SK-N-SH treated with all-trans-retinoic acid at 6 μM for 48 hours (cell line): ENCODE results near the gene INS.

Experiments
- ATAC-seq: fragments of 200-7000 bp; cut with Tn5 transposase; 3 replicates; pipeline ENCODE4 v1.9.1; 2020; ENCODE audit warnings: mild to moderate bottlenecking, moderate library complexity
- ARNTL ChIP-seq: fragments of 450-650 bp; formaldehyde crosslinking; IDR thresholded peaks from 2 replicates; pipeline ENCODE4 v1.5.0; 2020; ENCODE audit warnings: low read depth, mild to moderate bottlenecking, moderate library complexity, borderline replicate concordance
- BACH2 ChIP-seq: fragments of 250-450 bp; sonication (Bioruptor Pico); IDR thresholded peaks from 2 replicates; pipeline ENCODE4 v1.9.0; 2021; ENCODE audit warnings: mild to moderate bottlenecking, borderline replicate concordance
- CSDC2 ChIP-seq: fragments of 250-450 bp; sonication (Bioruptor Pico); IDR thresholded peaks from 2 replicates; pipeline ENCODE4 v1.5.0; 2020; ENCODE audit warnings: mild to moderate bottlenecking, moderate library complexity
- ESRRG ChIP-seq: fragments of 250-450 bp; sonication (Bioruptor Pico); IDR thresholded peaks from 2 replicates; pipeline ENCODE4 v1.6.1; 2021; ENCODE audit warnings: mild to moderate bottlenecking
- GLIS3 ChIP-seq: fragments of 250-450 bp; sonication (Bioruptor Pico); IDR thresholded peaks from 2 replicates; pipeline ENCODE4 v1.5.0; 2020; ENCODE audit warnings: mild to moderate bottlenecking, moderate library complexity
- ISL1 ChIP-seq: fragments of 250-450 bp; sonication (Bioruptor Pico); IDR thresholded peaks from 2 replicates; pipeline ENCODE4 v2.1.2; 2022; ENCODE audit warnings: mild to moderate bottlenecking, moderate library complexity
- OSR1 ChIP-seq: fragments of 250-450 bp; sonication (Bioruptor Pico); IDR thresholded peaks from 2 replicates; pipeline ENCODE4 v1.8.0; 2022; ENCODE audit warnings: moderate library complexity, mild to moderate bottlenecking, inconsistent platforms
- PATZ1 ChIP-seq: fragments of 250-450 bp; sonication (Bioruptor Pico); IDR thresholded peaks from 2 replicates; pipeline ENCODE4 v1.8.0; 2020; ENCODE audit warnings: mild to moderate bottlenecking, moderate library complexity, borderline replicate concordance
- PPARA ChIP-seq: fragments of 250-450 bp; sonication (Bioruptor Pico); IDR thresholded peaks from 2 replicates; pipeline ENCODE4 v1.5.0; 2020; ENCODE audit warnings: mild to moderate bottlenecking, borderline replicate concordance
- RARB ChIP-seq: fragments of 250-450 bp; sonication (Bioruptor Pico); IDR thresholded peaks from 2 replicates; pipeline ENCODE4 v1.8.0; 2021; ENCODE audit warnings: mild to moderate bottlenecking, moderate library complexity
- SNAI2 ChIP-seq: fragments of 250-450 bp; sonication (Bioruptor Pico); IDR thresholded peaks from 2 replicates; pipeline ENCODE4 v1.5.0; 2020; ENCODE audit warnings: mild to moderate bottlenecking, moderate library complexity
- TCF4 ChIP-seq: fragments of 250-450 bp; sonication (Bioruptor Pico); IDR thresholded peaks from 2 replicates; pipeline ENCODE4 v1.8.0; 2021; ENCODE audit warnings: mild to moderate bottlenecking, moderate library complexity, borderline replicate concordance
- TOX ChIP-seq: fragments of 250-450 bp; sonication (Bioruptor Pico); IDR thresholded peaks from 2 replicates; pipeline ENCODE4 v1.8.0; 2021; ENCODE audit warnings: mild to moderate bottlenecking, moderate library complexity, borderline replicate concordance
- TSHZ2 ChIP-seq: fragments of 250-450 bp; sonication (Bioruptor Pico); IDR thresholded peaks from 2 replicates; pipeline ENCODE4 v1.5.0; 2020; ENCODE audit warnings: mild to moderate bottlenecking, moderate library complexity
- ZFP3 ChIP-seq: fragments of 250-450 bp; sonication (Bioruptor Pico); IDR thresholded peaks from 2 replicates; pipeline ENCODE4 v1.5.0; 2020; ENCODE audit warnings: mild to moderate bottlenecking, moderate library complexity
- ZFP30 ChIP-seq: fragments of 450-650 bp; formaldehyde crosslinking; IDR thresholded peaks from 2 replicates; pipeline ENCODE4 v1.5.0; 2022; ENCODE audit warnings: mild to moderate bottlenecking, moderate library complexity
- ZNF565 ChIP-seq: fragments of 450-650 bp; formaldehyde crosslinking; conservative IDR thresholded peaks from 2 replicates; pipeline ENCODE4 v1.5.0; 2020; ENCODE audit warnings: low read depth, mild to moderate bottlenecking, moderate library complexity
- ZNF70 ChIP-seq: fragments of 450-650 bp; formaldehyde crosslinking; IDR thresholded peaks from 2 replicates; pipeline ENCODE4 v1.5.0; 2020; ENCODE audit warnings: mild to moderate bottlenecking, moderate library complexity
- ZNF8 ChIP-seq: fragments of 450-650 bp; formaldehyde crosslinking; IDR thresholded peaks from 2 replicates; pipeline ENCODE4 v1.5.0; 2020; ENCODE audit warnings: mild to moderate bottlenecking, moderate library complexity
- TF ChIP-seq, protein P1 (sequence below): fragments of 250-450 bp; sonication (Bioruptor Pico); IDR thresholded peaks from 2 replicates; pipeline ENCODE4 v1.5.1; 2020; ENCODE audit warnings: low read depth, mild to moderate bottlenecking, moderate library complexity
- TF ChIP-seq, protein P2 (sequence below): fragments of 250-450 bp; sonication (Bioruptor Pico); IDR thresholded peaks from 2 replicates; pipeline ENCODE4 v1.5.1; 2021; ENCODE audit warnings: mild to moderate bottlenecking, moderate library complexity

INS gene

DNA sequence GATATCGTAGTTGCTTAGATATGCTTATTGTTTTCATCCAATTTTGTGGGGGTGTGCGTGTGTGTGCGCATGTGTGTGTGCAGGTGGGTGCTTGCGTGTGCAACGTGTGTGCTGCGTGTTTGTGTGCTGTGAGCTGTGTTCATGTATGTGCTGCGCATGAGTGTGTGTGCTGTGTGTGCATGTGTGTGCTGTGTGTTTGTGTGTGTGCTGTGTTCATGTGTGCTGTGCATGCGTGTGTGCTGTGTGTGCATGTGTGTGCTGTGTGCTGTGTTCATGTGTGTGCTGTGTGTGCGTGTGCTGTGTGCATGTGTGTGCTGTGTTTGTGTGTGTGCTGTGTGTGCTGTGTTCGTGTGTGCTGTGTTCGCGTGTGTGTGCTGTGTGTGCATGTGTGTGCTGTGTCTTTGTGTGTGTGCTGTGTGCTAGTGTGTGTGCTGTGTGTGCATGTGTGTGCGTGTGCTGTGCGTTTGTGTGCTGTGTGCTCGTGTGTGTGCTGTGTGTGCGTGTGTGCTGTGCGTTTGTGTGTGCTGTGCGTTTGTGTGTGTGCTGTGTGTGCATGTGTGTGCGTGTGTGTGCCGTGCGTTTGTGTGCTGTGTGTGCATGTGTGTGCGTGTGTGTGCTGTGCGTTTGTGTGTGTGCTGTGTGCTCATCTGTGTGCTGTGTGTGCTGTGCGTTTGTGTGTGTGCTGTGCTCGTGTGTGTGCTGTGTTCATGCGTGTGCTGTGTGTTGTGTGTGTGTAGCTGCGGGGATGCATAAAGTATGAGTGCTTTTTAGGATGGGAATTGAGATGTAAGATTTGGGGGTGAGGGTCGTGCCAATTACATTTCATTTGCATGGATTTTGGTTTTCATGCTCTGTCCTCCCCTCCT is 29.4 kb downstream of the INS start:
- no peak for TF ChIP-seq RARB (CRISPR knock-in tag)
- TF ChIP-seq TSHZ2 (CRISPR knock-in tag): no peak
- no peak for TF ChIP-seq PATZ1
- TF ChIP-seq TOX (CRISPR knock-in tag): no peak
- TF ChIP-seq ZNF70 (CRISPR knock-in tag): no peak
- no peak for TF ChIP-seq ZNF565 (CRISPR knock-in tag)
- no peak for TF ChIP-seq ZNF8 (CRISPR knock-in tag)
- TF ChIP-seq ARNTL (CRISPR knock-in tag): no peak
- TF ChIP-seq PPARA (CRISPR knock-in tag): no peak
- TF ChIP-seq CSDC2: no peak
- no peak for TF ChIP-seq ISL1 (CRISPR knock-in tag)
- no peak for TF ChIP-seq BACH2 (CRISPR knock-in tag)
- TF ChIP-seq ZFP30 (CRISPR knock-in tag): no peak
- no peak for ATAC-seq

DNA sequence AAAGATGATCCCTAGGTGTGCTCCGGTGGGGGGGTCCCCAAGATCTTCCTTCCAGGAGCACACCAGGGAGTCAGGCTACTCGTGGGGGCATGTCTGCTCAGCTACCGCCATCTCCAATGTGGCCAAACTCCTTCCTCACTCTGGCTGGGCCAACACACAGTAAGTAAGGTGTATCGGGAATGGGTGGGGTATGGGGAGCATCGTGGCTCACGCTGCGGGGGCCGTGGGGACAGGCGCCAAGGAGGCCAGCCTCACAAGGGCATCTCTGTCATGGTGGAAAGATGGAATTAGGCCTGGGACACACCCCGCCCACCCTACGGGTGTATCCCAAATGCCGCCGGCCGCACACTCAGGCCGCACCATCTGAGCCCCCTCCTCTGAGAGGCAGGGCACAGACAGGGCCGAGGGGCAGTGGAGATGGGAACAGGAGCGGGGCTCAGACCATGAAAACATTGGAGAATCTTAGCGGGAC is 30.1 kb downstream of the INS start:
- TF ChIP-seq TOX (CRISPR knock-in tag): no peak
- TF ChIP-seq RARB (CRISPR knock-in tag): no peak
- TF ChIP-seq TCF4 (CRISPR knock-in tag): no peak
- no peak for TF ChIP-seq ARNTL (CRISPR knock-in tag)
- TF ChIP-seq SNAI2: no peak
- no peak for TF ChIP-seq PATZ1
- TF ChIP-seq CSDC2: no peak
- no peak for TF ChIP-seq ZFP3 (CRISPR knock-in tag)
- no peak for TF ChIP-seq ZNF70 (CRISPR knock-in tag)
- TF ChIP-seq ISL1 (CRISPR knock-in tag): no peak
- ATAC-seq: no peak

- ATAC-seq: no peak
- TF ChIP-seq RARB (CRISPR knock-in tag): no peak
- no peak for TF ChIP-seq ESRRG (CRISPR knock-in tag)
- no peak for TF ChIP-seq ISL1 (CRISPR knock-in tag)
- TF ChIP-seq BACH2 (CRISPR knock-in tag): no peak
- TF ChIP-seq SNAI2: no peak
- TF ChIP-seq CSDC2: no peak
- no peak for TF ChIP-seq ZNF8 (CRISPR knock-in tag)
- no peak for TF ChIP-seq TOX (CRISPR knock-in tag)
- TF ChIP-seq GLIS3 (CRISPR knock-in tag): no peak
- TF ChIP-seq TCF4 (CRISPR knock-in tag): no peak
- TF ChIP-seq, protein P1, sequence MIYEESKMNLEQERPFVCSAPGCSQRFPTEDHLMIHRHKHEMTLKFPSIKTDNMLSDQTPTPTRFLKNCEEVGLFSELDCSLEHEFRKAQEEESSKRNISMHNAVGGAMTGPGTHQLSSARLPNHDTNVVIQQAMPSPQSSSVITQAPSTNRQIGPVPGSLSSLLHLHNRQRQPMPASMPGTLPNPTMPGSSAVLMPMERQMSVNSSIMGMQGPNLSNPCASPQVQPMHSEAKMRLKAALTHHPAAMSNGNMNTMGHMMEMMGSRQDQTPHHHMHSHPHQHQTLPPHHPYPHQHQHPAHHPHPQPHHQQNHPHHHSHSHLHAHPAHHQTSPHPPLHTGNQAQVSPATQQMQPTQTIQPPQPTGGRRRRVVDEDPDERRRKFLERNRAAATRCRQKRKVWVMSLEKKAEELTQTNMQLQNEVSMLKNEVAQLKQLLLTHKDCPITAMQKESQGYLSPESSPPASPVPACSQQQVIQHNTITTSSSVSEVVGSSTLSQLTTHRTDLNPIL: no peak
- TF ChIP-seq PPARA (CRISPR knock-in tag): no peak
- no peak for TF ChIP-seq OSR1 (CRISPR knock-in tag)
- TF ChIP-seq ARNTL (CRISPR knock-in tag): no peak
- TF ChIP-seq, protein P2, sequence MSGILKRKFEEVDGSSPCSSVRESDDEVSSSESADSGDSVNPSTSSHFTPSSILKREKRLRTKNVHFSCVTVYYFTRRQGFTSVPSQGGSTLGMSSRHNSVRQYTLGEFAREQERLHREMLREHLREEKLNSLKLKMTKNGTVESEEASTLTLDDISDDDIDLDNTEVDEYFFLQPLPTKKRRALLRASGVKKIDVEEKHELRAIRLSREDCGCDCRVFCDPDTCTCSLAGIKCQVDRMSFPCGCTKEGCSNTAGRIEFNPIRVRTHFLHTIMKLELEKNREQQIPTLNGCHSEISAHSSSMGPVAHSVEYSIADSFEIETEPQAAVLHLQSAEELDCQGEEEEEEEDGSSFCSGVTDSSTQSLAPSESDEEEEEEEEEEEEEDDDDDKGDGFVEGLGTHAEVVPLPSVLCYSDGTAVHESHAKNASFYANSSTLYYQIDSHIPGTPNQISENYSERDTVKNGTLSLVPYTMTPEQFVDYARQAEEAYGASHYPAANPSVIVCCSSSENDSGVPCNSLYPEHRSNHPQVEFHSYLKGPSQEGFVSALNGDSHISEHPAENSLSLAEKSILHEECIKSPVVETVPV (CRISPR knock-in tag): no peak
- TF ChIP-seq ZFP30 (CRISPR knock-in tag): no peak
- TF ChIP-seq, all 23 proteins: peak for 0
Measured at GRCh38 chr11:2129699-2130366, 31.2 kb downstream of the INS start.
